Endothelial cell of umbilical vein (primary cell): ENCODE results near the gene ZNRF3. TPM values are rescaled to one million over a fixed set of nuclear protein-coding genes. Genes with fewer than 3 reads are reported as not detected.

ENCODE experiments used
- BruUV-seq: library from RNA; stranded (reverse); fragments of 400-500 nt; replicated peaks from 2 replicates; lab custom pipeline; 2021; lab: Mats Ljungman, UMichigan
- CTCF ChIA-PET: fragments of 300-600, 350-600 bp; sonication (Branson Sonifier 250); formaldehyde crosslinking; loops from one replicate; lab custom pipeline; 2021; ENCODE audit warnings: antibody characterized with exemption, inconsistent platforms; lab: Charles Lee
- POLR2A ChIA-PET: fragments of 300-600, 350-600 bp; sonication (Branson Sonifier 250); formaldehyde crosslinking; loops from one replicate; lab custom pipeline; 2021; ENCODE audit warnings: antibody characterized with exemption, inconsistent platforms; lab: Charles Lee
- DNase-seq: peaks from one replicate; pipeline ENCODE4 v3.0.0-alpha.2; 2011; ENCODE audit warnings: low read depth, low spot score
- FAIRE-seq: peaks from 2 replicates; lab custom pipeline; 2011; peaks lifted over from hg19 to GRCh38; lab: Jason Lieb, UNC
- H2AFZ ChIP-seq: 2 replicates; pipeline ENCODE4 v1.6.0; 2012; ENCODE audit warnings: low read depth, low read length, control low read depth, inconsistent platforms
- H3K27ac ChIP-seq: 2 replicates; pipeline ENCODE4 v1.5.1; 2011; ENCODE audit warnings: low read depth, mild to moderate bottlenecking, control low read depth, low read length, moderate library complexity; ENCODE audit not compliant: insufficient read depth
- H3K27me3 ChIP-seq, 2 experiments: 2 replicates each; pipeline versions ENCODE4 v1.6.0 to v1.6.1; 2011; ENCODE audit warnings: low read length in 2 of 2, mixed read lengths in 1 of 2; ENCODE audit not compliant: control insufficient read depth in 2 of 2, insufficient read depth in 2 of 2
- H3K36me3 ChIP-seq, 2 experiments: 2 replicates in 1 of 2; 3 replicates in 1 of 2; pipeline ENCODE4 v1.5.1; 2011; ENCODE audit warnings: low read length in 2 of 2, mild to moderate bottlenecking in 1 of 2, moderate library complexity in 1 of 2; ENCODE audit not compliant: control insufficient read depth in 2 of 2, insufficient read depth in 2 of 2; ENCODE audit errors: extremely low read depth in 1 of 2
- H3K4me1 ChIP-seq: 3 replicates; pipeline ENCODE4 v1.5.1; 2011; ENCODE audit warnings: mild to moderate bottlenecking, low read length; ENCODE audit not compliant: control insufficient read depth, insufficient read depth; ENCODE audit errors: extremely low read depth
- H3K4me2 ChIP-seq: 2 replicates; pipeline ENCODE4 v1.6.1; 2011; ENCODE audit warnings: low read length, control low read depth, mixed read lengths; ENCODE audit not compliant: insufficient read depth
- H3K4me3 ChIP-seq, 3 experiments: fragments of 200-600 bp in 1 of 3; sonication (generic), shearing (Covaris generic) in 1 of 3; replicated peaks in 1 of 3; 2 replicates each; pipeline ENCODE4 v1.5.1; 2011 to 2016; ENCODE audit warnings: control low read depth in 3 of 3, low read length in 3 of 3, mild to moderate bottlenecking in 2 of 3, inconsistent platforms in 1 of 3, low read depth in 1 of 3, moderate library complexity in 1 of 3; ENCODE audit not compliant: insufficient read depth in 1 of 3
- H3K79me2 ChIP-seq: 2 replicates; pipeline ENCODE4 v1.6.0; 2012; ENCODE audit warnings: low read length, inconsistent platforms; ENCODE audit not compliant: control insufficient read depth, insufficient read depth
- H3K9ac ChIP-seq: replicated peaks from 2 replicates; pipeline ENCODE3; 2011; ENCODE audit warnings: low read length, control low read depth; ENCODE audit not compliant: insufficient read depth; ENCODE audit errors: extremely low read depth
- H3K9me1 ChIP-seq: replicated peaks from 3 replicates; pipeline ENCODE4 v1.6.0; 2011; ENCODE audit warnings: mild to moderate bottlenecking, low read length; ENCODE audit not compliant: control insufficient read depth, insufficient read depth; ENCODE audit errors: extremely low read depth
- H3K9me3 ChIP-seq: replicated peaks from 2 replicates; pipeline ENCODE4 v1.5.1; 2012; ENCODE audit warnings: low read length, inconsistent platforms; ENCODE audit not compliant: control insufficient read depth, insufficient read depth
- H4K20me1 ChIP-seq: replicated peaks from 2 replicates; pipeline ENCODE3; 2011; ENCODE audit warnings: mild to moderate bottlenecking, low read length; ENCODE audit not compliant: control insufficient read depth, insufficient read depth; ENCODE audit errors: extremely low read depth
- CTCF ChIP-seq, 2 donors: IDR thresholded peaks; 1 replicate in 1 of 2; 2 replicates in 1 of 2; pipeline ENCODE4 v1.5.1; 2011; ENCODE audit warnings: low read length in 2 of 2, mild to moderate bottlenecking in 2 of 2, moderate library complexity in 2 of 2, control low read depth in 1 of 2, inconsistent platforms in 1 of 2, low read depth in 1 of 2; ENCODE audit not compliant: insufficient read depth in 1 of 2; ENCODE audit errors: extremely low read depth in 1 of 2
- EZH2 ChIP-seq: IDR thresholded peaks from 2 replicates; pipeline ENCODE4 v1.6.1; 2012; ENCODE audit warnings: borderline replicate concordance, low read depth, mild to moderate bottlenecking, moderate library complexity, low read length, inconsistent platforms; ENCODE audit not compliant: severe bottlenecking
- FOS ChIP-seq: IDR thresholded peaks from 2 replicates; pipeline ENCODE4 v1.6.1; 2011; ENCODE audit warnings: mild to moderate bottlenecking, low read length, moderate library complexity, borderline replicate concordance; ENCODE audit not compliant: insufficient read depth
- GATA2 ChIP-seq: IDR thresholded peaks from 2 replicates; pipeline ENCODE4 v1.7.0; 2011; ENCODE audit warnings: low read depth, mild to moderate bottlenecking, moderate library complexity, mixed read lengths, low read length; ENCODE audit not compliant: insufficient read length, insufficient read depth
- JUN ChIP-seq: IDR thresholded peaks from 2 replicates; pipeline ENCODE4 v1.6.1; 2011; ENCODE audit warnings: borderline replicate concordance, low read depth; ENCODE audit not compliant: insufficient read length, insufficient read depth
- MAX ChIP-seq: IDR thresholded peaks from 2 replicates; pipeline ENCODE4 v1.6.1; 2011; ENCODE audit not compliant: insufficient read depth, insufficient read length
- MYC ChIP-seq: IDR thresholded peaks from one replicate; pipeline ENCODE4 v1.6.1; 2011; ENCODE audit warnings: mild to moderate bottlenecking, low read depth, low read length
- POLR2A ChIP-seq: IDR thresholded peaks from 2 replicates; pipeline ENCODE4 v1.6.1; 2012; ENCODE audit warnings: low read depth, mild to moderate bottlenecking, control low read depth, low read length
- POLR2AphosphoS5 ChIP-seq: IDR thresholded peaks from 2 replicates; pipeline ENCODE4 v1.6.1; 2012; ENCODE audit warnings: low read depth, mild to moderate bottlenecking, control low read depth, low read length, moderate library complexity; ENCODE audit not compliant: insufficient read depth
- dilution Hi-C: fragments of 300-500 bp; cut with MboI; formaldehyde crosslinking; loops from one replicate; pipeline ENCODE4 v1.15.0; 2019; ENCODE audit warnings: low sequenced_read_pairs; ENCODE audit not compliant: extremely low pct_ligation_motif_present
- intact Hi-C: fragments of 100-400 bp; cut with micrococcal nuclease; formaldehyde crosslinking; loops from one replicate; pipeline ENCODE4 v1.10.0; 2022
- polyA plus RNA-seq, 4 experiments: library from polyadenylated mRNA; depleted of rRNA in 3 of 4; stranded (reverse) in 3 of 4; unstranded in 1 of 4; fragments of >200 nt; gene quantifications; 2 replicates each; pipeline versions ENCODE4 v1.2.1 to v1.2.3, GENCODE V29; 2011 to 2012; ENCODE audit warnings: missing spikeins in 1 of 4
- total RNA-seq: library from RNA; stranded (reverse); gene quantifications from 2 replicates; pipeline ENCODE4 v1.2.3, GENCODE V29; 2021

Gene ZNRF3
- total and polyA plus RNA-seq, 2 donors (not counting 3 experiments of a cell fraction or from before 2014, with no cell fraction given) = 2.7 to 5.2 TPM

- no peaks in the 10 kb centered on the region for H4K20me1 ChIP-seq
- no peak overlapping the region for H3K4me3 ChIP-seq
- H3K27me3 ChIP-seq = no peaks in the 10 kb centered on the region
- H3K4me2 ChIP-seq = no peak overlapping the region
- no peak for FAIRE-seq
- ChIA-PET POLR2A (no interaction called here), CTCF (interaction anchor here (1.0 to 1.4 kb wide), 2 partner anchors 9 to 89 kb away, joined by 3 to 4 read pairs; no protein-coding TSS in a partner anchor)
- no peak for DNase-seq
- no peaks in the 10 kb centered on the region for H3K9me1 ChIP-seq
- TF ChIP-seq MYC (no peak), EZH2 (no peak), JUN (no peak), POLR2AphosphoS5 (no peak), MAX (no peak), CTCF (IDR thresholded peaks at IDR 0.05; ENCODE audit: extremely low read depth in 1 of 2, insufficient read depth in 1 of 2, low read depth in 1 of 2, low read length in 2 of 2) (no peak), POLR2A (no peak), FOS (no peak), GATA2 (no peak)
- no peaks in the 10 kb centered on the region for H3K9me3 ChIP-seq
- no peaks in the 10 kb centered on the region for H3K4me1 ChIP-seq
- no peaks in the 10 kb centered on the region for H3K36me3 ChIP-seq
- no peak overlapping the region for H3K27ac ChIP-seq
- H3K9ac ChIP-seq = no peak overlapping the region
- no peaks in the 10 kb centered on the region for H3K79me2 ChIP-seq
- dilution Hi-C loops = no loop called here
- BruUV-seq = no TSS peak
- no peak overlapping the region for H2AFZ ChIP-seq
- intact Hi-C loops = no loop called here
Observed at GRCh38 chr22:28951969-28952521, 68.7 kb downstream of the ZNRF3 start.
